ENCODE data around the gene UBA6.

- TF ChIP-seq POLR2A (IDR thresholded peaks at IDR 0.05; ENCODE audit: low read depth, low read length) = no peak
- no peak for TF ChIP-seq POLR2AphosphoS5 (IDR thresholded peaks at IDR 0.05; ENCODE audit: low read depth, low read length)
- no peak for TF ChIP-seq TAF1 (IDR thresholded peaks at IDR 0.05; ENCODE audit: low read depth, low read length)
Observed at GRCh38 chr4:67701517-67701850, 529 bp upstream of the UBA6 start.
